Mammary epithelial cell (primary cell): Measurements from ENCODE around the gene MAP3K5.

Experiments used
- EZH2 ChIP-seq: IDR thresholded peaks from 2 replicates; pipeline ENCODE4 v1.6.1; 2012; ENCODE audit warnings: low read length, inconsistent platforms, borderline replicate concordance
- TF ChIP-seq, protein P1 (sequence below), 2 donors: IDR thresholded peaks in 1 of 2; conservative IDR thresholded peaks in 1 of 2; 2 replicates each; pipeline ENCODE4 v1.5.1; 2011 to 2012; ENCODE audit warnings: inconsistent platforms in 2 of 2, low read length in 2 of 2, mild to moderate bottlenecking in 2 of 2, control low read depth in 1 of 2, low read depth in 1 of 2; ENCODE audit not compliant: insufficient read depth in 1 of 2; ENCODE audit errors: extremely low read depth in 1 of 2

DNA sequence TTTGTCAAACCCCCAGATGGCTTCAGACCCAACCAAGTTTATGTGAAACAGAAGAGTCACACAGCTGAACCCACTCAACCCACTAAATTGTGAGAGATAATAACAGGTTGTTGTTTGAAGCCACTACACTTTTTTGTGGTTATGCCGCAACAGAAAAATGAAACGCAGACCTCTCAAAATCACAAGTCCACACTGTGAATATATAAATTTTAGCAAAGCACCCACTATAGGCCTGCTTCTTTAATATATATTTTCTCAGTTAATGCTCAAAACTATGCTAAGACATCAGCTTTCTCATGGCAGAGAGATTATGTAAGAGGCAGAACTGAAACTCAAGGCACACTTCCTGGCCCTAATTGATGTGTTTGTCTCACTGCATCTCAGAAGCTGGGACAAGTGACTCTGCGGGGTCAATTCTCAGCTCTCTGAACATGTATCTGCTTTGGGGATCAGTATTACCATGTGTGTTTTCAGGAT, 27.7 kb downstream of the MAP3K5 start:
- TF ChIP-seq, protein P1, sequence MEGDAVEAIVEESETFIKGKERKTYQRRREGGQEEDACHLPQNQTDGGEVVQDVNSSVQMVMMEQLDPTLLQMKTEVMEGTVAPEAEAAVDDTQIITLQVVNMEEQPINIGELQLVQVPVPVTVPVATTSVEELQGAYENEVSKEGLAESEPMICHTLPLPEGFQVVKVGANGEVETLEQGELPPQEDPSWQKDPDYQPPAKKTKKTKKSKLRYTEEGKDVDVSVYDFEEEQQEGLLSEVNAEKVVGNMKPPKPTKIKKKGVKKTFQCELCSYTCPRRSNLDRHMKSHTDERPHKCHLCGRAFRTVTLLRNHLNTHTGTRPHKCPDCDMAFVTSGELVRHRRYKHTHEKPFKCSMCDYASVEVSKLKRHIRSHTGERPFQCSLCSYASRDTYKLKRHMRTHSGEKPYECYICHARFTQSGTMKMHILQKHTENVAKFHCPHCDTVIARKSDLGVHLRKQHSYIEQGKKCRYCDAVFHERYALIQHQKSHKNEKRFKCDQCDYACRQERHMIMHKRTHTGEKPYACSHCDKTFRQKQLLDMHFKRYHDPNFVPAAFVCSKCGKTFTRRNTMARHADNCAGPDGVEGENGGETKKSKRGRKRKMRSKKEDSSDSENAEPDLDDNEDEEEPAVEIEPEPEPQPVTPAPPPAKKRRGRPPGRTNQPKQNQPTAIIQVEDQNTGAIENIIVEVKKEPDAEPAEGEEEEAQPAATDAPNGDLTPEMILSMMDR (conservative IDR thresholded peaks at IDR 0.05 in 1 of 2, IDR thresholded peaks at IDR 0.05 in 1 of 2; ENCODE audit: extremely low read depth in 1 of 2, insufficient read depth in 1 of 2, low read depth in 1 of 2, low read length in 2 of 2): no peak
- TF ChIP-seq EZH2: no peak
